Nephron (organoid): ENCODE measurements around the gene SUCNR1.
"Not testable (repeated sequence)": the region's sequence is repeated elsewhere in the genome, so short reads cannot be mapped to it uniquely, and the experiment has no call there.

Source experiments
- H3K27ac Mint-ChIP-seq, 3 experiments: 2 replicates each; pipeline ENCODE4 v1.8.0; 2020; ENCODE audit warnings: mixed read lengths in 3 of 3, mild to moderate bottlenecking in 2 of 3, moderate library complexity in 1 of 3
- H3K27me3 Mint-ChIP-seq: 2 replicates; pipeline ENCODE4 v1.8.0; 2021; ENCODE audit warnings: low read depth, mild to moderate bottlenecking, moderate library complexity, mixed read lengths
- H3K36me3 Mint-ChIP-seq: 2 replicates; pipeline ENCODE4 v1.8.0; 2020; ENCODE audit warnings: low read depth, mixed read lengths
- H3K4me1 Mint-ChIP-seq: 2 replicates; pipeline ENCODE4 v1.8.0; 2020; ENCODE audit warnings: mixed read lengths
- H3K4me3 Mint-ChIP-seq, 3 experiments: 2 replicates each; pipeline ENCODE4 v1.8.0; 2020; ENCODE audit warnings: mild to moderate bottlenecking in 3 of 3, mixed read lengths in 3 of 3, moderate library complexity in 2 of 3
- H3K9me3 Mint-ChIP-seq: 2 replicates; pipeline ENCODE4 v1.8.0; 2020; ENCODE audit warnings: mixed read lengths
- CTCF ChIP-seq, 3 experiments: fragments of 200-600 bp; sonication (generic); IDR thresholded peaks; one replicate each; pipeline ENCODE4 v1.5.0; 2021; ENCODE audit warnings: antibody characterized with exemption in 3 of 3; ENCODE audit not compliant: unreplicated experiment in 3 of 3

The SUCNR1 gene

GRCh38 chr3:151925419-151925818, 52.0 kb downstream of the SUCNR1 start:
- H3K27ac Mint-ChIP-seq: no peak overlapping the region
- no peak overlapping the region for H3K4me3 Mint-ChIP-seq
- peaks cover 7% of the 10 kb centered on the region for H3K27me3 Mint-ChIP-seq
- H3K4me1 Mint-ChIP-seq: no peaks in the 10 kb centered on the region
- no peak for TF ChIP-seq CTCF (IDR thresholded peaks at IDR 0.05; ENCODE audit: unreplicated experiment in 3 of 3)
- H3K9me3 Mint-ChIP-seq: no peaks in the 10 kb centered on the region
- H3K36me3 Mint-ChIP-seq: no peaks in the 10 kb centered on the region

GRCh38 chr3:151925876-151926275, 52.4 kb downstream of the SUCNR1 start:
- peaks cover 7% of the 10 kb centered on the region for H3K27me3 Mint-ChIP-seq
- no peak overlapping the region for H3K4me3 Mint-ChIP-seq
- no peak for TF ChIP-seq CTCF (IDR thresholded peaks at IDR 0.05; ENCODE audit: unreplicated experiment in 3 of 3)
- no peaks in the 10 kb centered on the region for H3K9me3 Mint-ChIP-seq
- H3K27ac Mint-ChIP-seq: no peak overlapping the region
- H3K36me3 Mint-ChIP-seq: no peaks in the 10 kb centered on the region
- no peaks in the 10 kb centered on the region for H3K4me1 Mint-ChIP-seq

- no peaks in the 10 kb centered on the region for H3K4me1 Mint-ChIP-seq
- TF ChIP-seq CTCF (IDR thresholded peaks at IDR 0.05; ENCODE audit: unreplicated experiment in 3 of 3): no peak
- H3K27me3 Mint-ChIP-seq: peaks cover 5% of the 10 kb centered on the region
- no peak overlapping the region for H3K27ac Mint-ChIP-seq
- no peaks in the 10 kb centered on the region for H3K36me3 Mint-ChIP-seq
- no peaks in the 10 kb centered on the region for H3K9me3 Mint-ChIP-seq
- no peak overlapping the region for H3K4me3 Mint-ChIP-seq
These were observed 53.5 kb downstream of the SUCNR1 start for GRCh38 chr3:151926956-151927355.

- H3K4me1 Mint-ChIP-seq, H3K27ac Mint-ChIP-seq, H3K4me3 Mint-ChIP-seq, H3K36me3 Mint-ChIP-seq, H3K9me3 Mint-ChIP-seq, H3K27me3 Mint-ChIP-seq: not testable (repeated sequence)
These were observed 54.6 kb downstream of the SUCNR1 start for GRCh38 chr3:151927915-151928525.

- H3K27me3 Mint-ChIP-seq: peaks cover 3% of the 10 kb centered on the region
These were observed 57.7 kb downstream of the SUCNR1 start for GRCh38 chr3:151931171-151931570.

GRCh38 chr3:151933234-151933853, 59.9 kb downstream of the SUCNR1 start:
- Mint-ChIP-seq H3K36me3 (no peaks in the 10 kb centered on the region), H3K9me3 (no peaks in the 10 kb centered on the region), H3K27me3 (peaks cover 3% of the 10 kb centered on the region), H3K4me1 (no peaks in the 10 kb centered on the region), H3K27ac (no peak overlapping the region), H3K4me3 (no peak overlapping the region)
- no peak for TF ChIP-seq CTCF (IDR thresholded peaks at IDR 0.05; ENCODE audit: unreplicated experiment in 3 of 3)

More at GRCh38 chr3:151931171-151931570, 57.7 kb downstream of the SUCNR1 start:
- H3K4me1 Mint-ChIP-seq: no peaks in the 10 kb centered on the region
- no peaks in the 10 kb centered on the region for H3K9me3 Mint-ChIP-seq
- H3K4me3 Mint-ChIP-seq: no peak overlapping the region
- H3K27ac Mint-ChIP-seq: no peak overlapping the region
- no peaks in the 10 kb centered on the region for H3K36me3 Mint-ChIP-seq
- TF ChIP-seq CTCF (IDR thresholded peaks at IDR 0.05; ENCODE audit: unreplicated experiment in 3 of 3): no peak
